ENCODE measurements around the gene TMEM247.

DNA sequence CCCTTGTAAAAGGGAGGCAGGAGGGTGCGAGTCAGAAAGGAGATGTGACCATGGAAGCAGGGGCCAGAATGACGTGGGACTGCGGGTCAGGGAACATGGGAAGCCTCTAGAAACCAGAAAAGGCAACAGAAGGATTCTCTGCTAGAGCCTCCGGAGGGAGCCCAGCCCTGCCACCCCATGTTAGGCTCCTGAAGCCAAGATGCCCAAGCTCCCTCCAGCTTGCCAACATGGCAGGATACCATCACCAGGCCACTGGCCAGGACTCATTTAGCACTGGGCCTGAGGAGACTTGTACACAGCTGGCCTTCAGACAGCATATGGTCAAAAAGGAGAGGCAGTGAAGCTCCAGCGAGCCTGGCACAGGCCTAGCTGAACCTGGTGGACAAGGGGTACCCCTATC, 5.6 kb downstream of the TMEM247 start:
- TF ChIP-seq, protein P1, sequence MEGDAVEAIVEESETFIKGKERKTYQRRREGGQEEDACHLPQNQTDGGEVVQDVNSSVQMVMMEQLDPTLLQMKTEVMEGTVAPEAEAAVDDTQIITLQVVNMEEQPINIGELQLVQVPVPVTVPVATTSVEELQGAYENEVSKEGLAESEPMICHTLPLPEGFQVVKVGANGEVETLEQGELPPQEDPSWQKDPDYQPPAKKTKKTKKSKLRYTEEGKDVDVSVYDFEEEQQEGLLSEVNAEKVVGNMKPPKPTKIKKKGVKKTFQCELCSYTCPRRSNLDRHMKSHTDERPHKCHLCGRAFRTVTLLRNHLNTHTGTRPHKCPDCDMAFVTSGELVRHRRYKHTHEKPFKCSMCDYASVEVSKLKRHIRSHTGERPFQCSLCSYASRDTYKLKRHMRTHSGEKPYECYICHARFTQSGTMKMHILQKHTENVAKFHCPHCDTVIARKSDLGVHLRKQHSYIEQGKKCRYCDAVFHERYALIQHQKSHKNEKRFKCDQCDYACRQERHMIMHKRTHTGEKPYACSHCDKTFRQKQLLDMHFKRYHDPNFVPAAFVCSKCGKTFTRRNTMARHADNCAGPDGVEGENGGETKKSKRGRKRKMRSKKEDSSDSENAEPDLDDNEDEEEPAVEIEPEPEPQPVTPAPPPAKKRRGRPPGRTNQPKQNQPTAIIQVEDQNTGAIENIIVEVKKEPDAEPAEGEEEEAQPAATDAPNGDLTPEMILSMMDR (IDR thresholded peaks at IDR 0.05), result no peak
- no peak for TF ChIP-seq POLR2A (IDR thresholded peaks at IDR 0.05)
